GM12878 (cell line): Measurements from ENCODE around the gene TDRD5. TPM values are rescaled to one million over a fixed set of nuclear protein-coding genes. Genes with fewer than 3 reads are reported as not detected.

Experiments used
- ATAC-seq: fragments of 200-7000 bp; cut with Tn5 transposase; 3 replicates; pipeline ENCODE4 v1.9.1; 2020; ENCODE audit warnings: mild to moderate bottlenecking, moderate library complexity
- BruUV-seq: library from RNA; stranded (reverse); fragments of 400-500 nt; replicated peaks from 2 replicates; lab custom pipeline; 2021; lab: Mats Ljungman, UMichigan
- CTCF ChIA-PET: fragments of 300-600 bp; sonication (Branson Sonifier 250); formaldehyde crosslinking; extraction: SDS; loops from one replicate; lab custom pipeline; 2021; ENCODE audit warnings: inconsistent platforms; lab: Yijun Ruan, JAX
- POLR2A ChIA-PET: fragments of 350-600 bp; formaldehyde crosslinking; extraction: SDS; loops from one replicate; lab custom pipeline; 2021; ENCODE audit warnings: inconsistent platforms; lab: Charles Lee
- RAD21 ChIA-PET: fragments of 300-600 bp; sonication (Branson Sonifier 250); formaldehyde crosslinking; loops from one replicate; lab custom pipeline; 2023; ENCODE audit warnings: antibody characterized with exemption; ENCODE audit not compliant: unreplicated experiment; lab: Charles Lee
- SMC1A ChIA-PET: fragments of 300-600 bp; sonication (Branson Sonifier 250); formaldehyde crosslinking; loops from one replicate; lab custom pipeline; 2023; ENCODE audit not compliant: unreplicated experiment, uncharacterized antibody; lab: Charles Lee
- DNase-seq: peaks from one replicate; pipeline ENCODE4 v3.0.0-alpha.2; 2011; ENCODE audit warnings: low read depth, low spot score
- FAIRE-seq: peaks from 3 replicates; lab custom pipeline; 2011; peaks lifted over from hg19 to GRCh38; lab: Jason Lieb, UNC
- H2AFZ ChIP-seq: 2 replicates; pipeline ENCODE4 v1.6.0; 2011; ENCODE audit warnings: low read depth, low read length, control low read depth; ENCODE audit not compliant: control insufficient read depth
- H3K27ac ChIP-seq: 2 replicates; pipeline ENCODE4 v1.5.1; 2011; ENCODE audit warnings: control low read depth; ENCODE audit not compliant: control insufficient read depth, insufficient read depth
- H3K27me3 ChIP-seq, 2 experiments: replicated peaks in 1 of 2; 2 replicates each; pipeline versions ENCODE4 v1.6.0 to v1.6.1; 2011; ENCODE audit warnings: low read length in 1 of 2; ENCODE audit not compliant: control insufficient read depth in 2 of 2, insufficient read depth in 2 of 2
- H3K36me3 ChIP-seq, 2 experiments: 2 replicates each; pipeline ENCODE4 v1.5.1; 2011; ENCODE audit warnings: low read length in 1 of 2; ENCODE audit not compliant: control insufficient read depth in 2 of 2, insufficient read depth in 2 of 2
- H3K4me1 ChIP-seq: 2 replicates; pipeline ENCODE4 v1.6.1; 2011; ENCODE audit warnings: mild to moderate bottlenecking, low read length, moderate library complexity, mixed read lengths; ENCODE audit not compliant: control insufficient read depth, insufficient read depth
- H3K4me2 ChIP-seq: 2 replicates; pipeline ENCODE4 v1.6.0; 2011; ENCODE audit warnings: control low read depth; ENCODE audit not compliant: control insufficient read depth, insufficient read depth
- H3K4me3 ChIP-seq: fragments of 200-600 bp; sonication (generic); 2 replicates; pipeline ENCODE4 v1.5.1; 2016
- H3K79me2 ChIP-seq: 2 replicates; pipeline ENCODE4 v1.6.0; 2011; ENCODE audit warnings: low read length; ENCODE audit not compliant: control insufficient read depth, insufficient read depth
- H3K9ac ChIP-seq: 2 replicates; pipeline ENCODE4 v1.8.0; 2011; ENCODE audit warnings: low read length, control low read depth, mixed read lengths; ENCODE audit not compliant: control insufficient read depth, insufficient read depth
- H3K9me3 ChIP-seq: replicated peaks from 3 replicates; pipeline ENCODE4 v1.5.1; 2011; ENCODE audit warnings: mild to moderate bottlenecking, low read length; ENCODE audit not compliant: control insufficient read depth, insufficient read depth
- H4K20me1 ChIP-seq: 2 replicates; pipeline ENCODE4 v1.6.0; 2011; ENCODE audit not compliant: control insufficient read depth, insufficient read depth
- CHD4 ChIP-seq: fragments of 200-600 bp; sonication (generic); IDR thresholded peaks from 2 replicates; pipeline ENCODE4 v1.6.1; 2016; ENCODE audit warnings: mild to moderate bottlenecking
- FOXM1 ChIP-seq: IDR thresholded peaks from 2 replicates; pipeline ENCODE4 v1.6.1; 2012; ENCODE audit warnings: low read depth, mild to moderate bottlenecking, inconsistent platforms, low read length, moderate library complexity
- HDAC2 ChIP-seq: fragments of 200-600 bp; sonication (generic); IDR thresholded peaks from 2 replicates; pipeline ENCODE4 v1.6.1; 2017
- IRF3 ChIP-seq: fragments of 450-650 bp; IDR thresholded peaks from 2 replicates; pipeline ENCODE4 v1.6.1; 2014; ENCODE audit warnings: mild to moderate bottlenecking
- IRF4 ChIP-seq: IDR thresholded peaks from 2 replicates; pipeline ENCODE4 v1.6.1; 2011; ENCODE audit warnings: low read depth, low read length
- MTA3 ChIP-seq: IDR thresholded peaks from 2 replicates; pipeline ENCODE4 v1.6.1; 2012; ENCODE audit warnings: low read length, inconsistent platforms, borderline replicate concordance
- MYB ChIP-seq: fragments of 150-350 bp; IDR thresholded peaks from 2 replicates; pipeline ENCODE4 v1.6.1; 2014; ENCODE audit warnings: mild to moderate bottlenecking, low read depth, low read length, borderline replicate concordance
- NKRF ChIP-seq: fragments of 450-650 bp; conservative IDR thresholded peaks from 2 replicates; pipeline ENCODE4 v1.6.1; 2017; ENCODE audit warnings: mild to moderate bottlenecking, moderate library complexity
- NRF1 ChIP-seq: conservative IDR thresholded peaks from 2 replicates; pipeline ENCODE4 v1.6.1; 2011; ENCODE audit warnings: mild to moderate bottlenecking, low read depth, low read length, improper control_type of control experiment
- RCOR1 ChIP-seq: conservative IDR thresholded peaks from 2 replicates; pipeline ENCODE4 v1.6.1; 2012; ENCODE audit warnings: low read depth, low read length, improper control_type of control experiment
- SIX5 ChIP-seq: IDR thresholded peaks from 2 replicates; pipeline ENCODE4 v1.6.1; 2011; ENCODE audit warnings: mild to moderate bottlenecking, low read depth, low read length, moderate library complexity; ENCODE audit not compliant: severe bottlenecking
- SPI1 ChIP-seq: IDR thresholded peaks from 2 replicates; pipeline ENCODE4 v1.6.1; 2011; ENCODE audit warnings: low read depth, mild to moderate bottlenecking, low read length, moderate library complexity, borderline replicate concordance; ENCODE audit not compliant: insufficient read depth
- TARDBP ChIP-seq: IDR thresholded peaks from 2 replicates; pipeline ENCODE4 v1.6.1; 2016; ENCODE audit warnings: borderline replicate concordance
- WRNIP1 ChIP-seq: IDR thresholded peaks from 2 replicates; pipeline ENCODE4 v1.6.1; 2011; ENCODE audit warnings: low read depth, low read length, improper control_type of control experiment, borderline replicate concordance
- ZNF274 ChIP-seq: IDR thresholded peaks from one replicate; pipeline ENCODE4 v1.8.0; 2011; ENCODE audit not compliant: insufficient read length, insufficient read depth
- WGBS: methylation state at CpG from one replicate; pipeline ENCODE4 v1.1.6; 2016; ENCODE audit warnings: low lambda C conversion rate; ENCODE audit not compliant: insufficient replicate concordance, insufficient coverage; ENCODE audit errors: missing lambda C conversion rate; 5-methylcytosine and 5-hydroxymethylcytosine counted together
- in situ Hi-C: fragments of 300-500 bp; cut with MboI; formaldehyde crosslinking; loops from 9 replicates; pipeline ENCODE4 v1.14.3; 2018; ENCODE audit warnings: mixed read lengths
- intact Hi-C: fragments of 100-400 bp; cut with micrococcal nuclease; formaldehyde crosslinking; loops from one replicate; pipeline ENCODE4 v1.14.2; 2022; ENCODE audit not compliant: unreplicated experiment
- polyA plus RNA-seq, 11 experiments: library from polyadenylated mRNA; depleted of rRNA in 4 of 11; unstranded in 6 of 11; stranded (reverse) in 5 of 11; fragments of >200 nt; fragmentation: Nextera tagmentation in 4 of 11; fragmentation: Illumina TruSeq in 1 of 11; extraction: Ambion mirVana in 4 of 11; extraction: Trizol in 1 of 11; gene quantifications; 1 replicate in 1 of 11; 2 replicates in 10 of 11; pipeline versions ENCODE4 v1.2.1 to v1.2.3, GENCODE V29; 2011 to 2016; ENCODE audit warnings: inconsistent platforms in 2 of 11, missing spikeins in 2 of 11, low read depth in 1 of 11
- total RNA-seq, 4 experiments: library from RNA; depleted of rRNA in 3 of 4; stranded (reverse); fragments of >200 nt in 3 of 4; fragmentation: Illumina TruSeq in 1 of 4; extraction: Trizol in 1 of 4; gene quantifications; 2 replicates each; pipeline versions ENCODE4 v1.2.1 to v1.2.3, GENCODE V29; 2013 to 2021
- TF ChIP-seq, protein P1 (sequence below): IDR thresholded peaks from 2 replicates; pipeline ENCODE4 v1.6.1; 2011; ENCODE audit warnings: borderline replicate concordance, low read depth, mild to moderate bottlenecking, moderate library complexity, low read length; ENCODE audit not compliant: insufficient read depth, poor library complexity, severe bottlenecking
- TF ChIP-seq, protein P2 (sequence below): IDR thresholded peaks from 2 replicates; pipeline ENCODE4 v1.6.1; 2011; ENCODE audit warnings: low read depth, low read length, improper control_type of control experiment, borderline replicate concordance

The TDRD5 gene
- total and polyA plus RNA-seq, 10 of the 15 experiments (the other 5 are each of a cell fraction or from before 2014, with no cell fraction given) = 0.01 TPM; not detected in 9

GRCh38 chr1:179547021-179547535, 44.6 kb upstream of the TDRD5 start:
- TF ChIP-seq, protein P1, sequence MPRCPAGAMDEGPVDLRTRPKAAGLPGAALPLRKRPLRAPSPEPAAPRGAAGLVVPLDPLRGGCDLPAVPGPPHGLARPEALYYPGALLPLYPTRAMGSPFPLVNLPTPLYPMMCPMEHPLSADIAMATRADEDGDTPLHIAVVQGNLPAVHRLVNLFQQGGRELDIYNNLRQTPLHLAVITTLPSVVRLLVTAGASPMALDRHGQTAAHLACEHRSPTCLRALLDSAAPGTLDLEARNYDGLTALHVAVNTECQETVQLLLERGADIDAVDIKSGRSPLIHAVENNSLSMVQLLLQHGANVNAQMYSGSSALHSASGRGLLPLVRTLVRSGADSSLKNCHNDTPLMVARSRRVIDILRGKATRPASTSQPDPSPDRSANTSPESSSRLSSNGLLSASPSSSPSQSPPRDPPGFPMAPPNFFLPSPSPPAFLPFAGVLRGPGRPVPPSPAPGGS = no peak
- TF ChIP-seq IRF3 (no peak), FOXM1 (no peak), TARDBP (no peak), SIX5 (no peak), NRF1 (no peak), HDAC2 (no peak), RCOR1 (no peak), SPI1 (no peak), WRNIP1 (no peak), NKRF (no peak), CHD4 (no peak), MYB (no peak), IRF4 (no peak), MTA3 (no peak), ZNF274 (no peak)
- TF ChIP-seq, protein P2, sequence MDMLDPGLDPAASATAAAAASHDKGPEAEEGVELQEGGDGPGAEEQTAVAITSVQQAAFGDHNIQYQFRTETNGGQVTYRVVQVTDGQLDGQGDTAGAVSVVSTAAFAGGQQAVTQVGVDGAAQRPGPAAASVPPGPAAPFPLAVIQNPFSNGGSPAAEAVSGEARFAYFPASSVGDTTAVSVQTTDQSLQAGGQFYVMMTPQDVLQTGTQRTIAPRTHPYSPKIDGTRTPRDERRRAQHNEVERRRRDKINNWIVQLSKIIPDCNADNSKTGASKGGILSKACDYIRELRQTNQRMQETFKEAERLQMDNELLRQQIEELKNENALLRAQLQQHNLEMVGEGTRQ = no peak
- no peak overlapping the region for H3K4me2 ChIP-seq
- H3K4me3 ChIP-seq = no peak overlapping the region
- no peaks in the 10 kb centered on the region for H4K20me1 ChIP-seq
- H3K9me3 ChIP-seq = no peaks in the 10 kb centered on the region
- no TSS peak for BruUV-seq
- ChIA-PET CTCF (interaction anchor here (1.0 to 1.4 kb wide), 3 partner anchors 10 to 263 kb away, joined by 3 to 5 read pairs (median 3); no protein-coding TSS in a partner anchor), RAD21 (no interaction called here), POLR2A (no interaction called here), SMC1A (no interaction called here)
- intact Hi-C loops = no loop called here
- 27% methylated on average over 2 of the region's 2 CpGs for WGBS
- no peaks in the 10 kb centered on the region for H3K27me3 ChIP-seq
- H2AFZ ChIP-seq = no peak overlapping the region
- FAIRE-seq = no peak
- in situ Hi-C loops = no loop called here
- ATAC-seq = no peak
- no peak overlapping the region for H3K9ac ChIP-seq
- H3K4me1 ChIP-seq = no peaks in the 10 kb centered on the region; the same call in 1 of the 2 replicates
- H3K36me3 ChIP-seq = no peaks in the 10 kb centered on the region
- no peaks in the 10 kb centered on the region for H3K79me2 ChIP-seq
- DNase-seq = no peak
- no peak overlapping the region for H3K27ac ChIP-seq
